Natural killer cell (primary cell): ENCODE results near the gene ZW10. TPM values are rescaled to one million over a fixed set of nuclear protein-coding genes. Genes with fewer than 3 reads are reported as not detected.
"Not testable (repeated sequence)": the region's sequence is repeated elsewhere in the genome, so short reads cannot be mapped to it uniquely, and the experiment has no call there.

ENCODE experiments used
- ATAC-seq, 3 donors: fragments of 150-1000 bp in 2 of 3; fragments of 200-7000 bp in 1 of 3; cut with Tn5 transposase; 1 replicate in 1 of 3; 2 replicates in 2 of 3; pipeline ENCODE4 v1.10.0; 2021; ENCODE audit warnings: mild to moderate bottlenecking in 2 of 3, moderate library complexity in 2 of 3
- DNase-seq, 2 donors: peaks; one replicate each; pipeline versions ENCODE4 v3.0.0 to v3.0.0-alpha.2; 2013 to 2021; ENCODE audit warnings: mixed read lengths in 1 of 2
- H3K27ac ChIP-seq: one replicate; pipeline ENCODE4 v1.5.1; 2013; ENCODE audit warnings: mild to moderate bottlenecking, low read length
- H3K27me3 ChIP-seq: one replicate; pipeline ENCODE4 v1.6.1; 2013; ENCODE audit warnings: low read length; ENCODE audit not compliant: control insufficient read depth, insufficient read depth
- H3K36me3 ChIP-seq: one replicate; pipeline ENCODE4 v1.6.1; 2013; ENCODE audit warnings: low read length; ENCODE audit not compliant: control insufficient read depth, insufficient read depth
- H3K4me1 ChIP-seq: one replicate; pipeline ENCODE4 v1.6.1; 2013; ENCODE audit warnings: low read length; ENCODE audit not compliant: control insufficient read depth, insufficient read depth
- H3K4me3 ChIP-seq: one replicate; pipeline ENCODE4 v1.5.1; 2013; ENCODE audit warnings: low read length
- H3K9me3 ChIP-seq: one replicate; pipeline ENCODE4 v1.6.1; 2013; ENCODE audit warnings: low read length; ENCODE audit not compliant: control insufficient read depth, insufficient read depth
- H3K27ac Mint-ChIP-seq, 2 donors: one replicate each; pipeline ENCODE4 v1.8.0; 2022; ENCODE audit warnings: mild to moderate bottlenecking in 2 of 2, mixed read lengths in 2 of 2, moderate library complexity in 1 of 2
- H3K27me3 Mint-ChIP-seq, 2 donors: one replicate each; pipeline ENCODE4 v1.8.0; 2022; ENCODE audit warnings: low read depth in 2 of 2, mixed read lengths in 2 of 2
- H3K36me3 Mint-ChIP-seq: one replicate; pipeline ENCODE4 v1.8.0; 2022; ENCODE audit warnings: mixed read lengths
- H3K4me1 Mint-ChIP-seq, 2 donors: one replicate each; pipeline ENCODE4 v1.8.0; 2022; ENCODE audit warnings: mixed read lengths in 2 of 2
- H3K4me3 Mint-ChIP-seq: one replicate; pipeline ENCODE4 v1.8.0; 2022; ENCODE audit warnings: mild to moderate bottlenecking, moderate library complexity, mixed read lengths
- H3K9me3 Mint-ChIP-seq, 2 donors: one replicate each; pipeline ENCODE4 v1.8.0; 2022; ENCODE audit warnings: mixed read lengths in 2 of 2
- WGBS: methylation state at CpG from one replicate; pipeline ENCODE4 v1.1.7; 2013; ENCODE audit warnings: missing lambda C conversion rate; ENCODE audit not compliant: insufficient coverage; 5-methylcytosine and 5-hydroxymethylcytosine counted together
- intact Hi-C: fragments of 100-400 bp; cut with micrococcal nuclease; formaldehyde crosslinking; loops from one replicate; pipeline ENCODE4 v1.14.2; 2022
- total RNA-seq, 4 donors: library from RNA; stranded (reverse); fragments of 120-200 nt in 1 of 4; gene quantifications; one replicate each; pipeline versions ENCODE4 v1.2.3 to v1.2.4, GENCODE V29; 2013 to 2022
- TF ChIP-seq, protein P1 (sequence below): fragments of 200-600 bp; IDR thresholded peaks from one replicate; pipeline ENCODE4 v1.8.0; 2022; ENCODE audit warnings: antibody characterized with exemption

ZW10 gene
- total RNA-seq, 3 donors from 2014 or later (not counting 1 experiment from before 2014, with no cell fraction given) = 5.8 to 9.6 (median 6.6) TPM

DNA sequence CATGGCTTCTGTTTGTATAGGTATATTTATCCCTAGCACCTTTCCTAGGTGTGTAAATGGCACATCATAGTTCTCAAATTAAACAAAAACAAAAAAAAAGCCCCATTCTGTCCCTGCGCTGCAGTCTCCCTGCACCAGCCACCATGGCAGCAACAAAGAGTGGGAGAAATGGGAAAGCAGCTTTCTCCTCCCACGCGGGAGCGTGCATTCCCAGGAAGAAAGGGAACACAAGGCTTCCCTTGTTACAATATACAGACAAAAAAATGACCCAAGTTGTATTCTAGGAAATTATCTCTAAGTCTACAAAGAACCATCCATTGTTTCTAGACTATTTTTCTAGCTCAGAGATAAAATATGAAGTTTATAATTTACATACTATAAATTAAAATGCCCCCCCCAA is 51.3 kb downstream of the ZW10 start:
- Mint-ChIP-seq H3K27ac (no peak overlapping the region), H3K4me3 (no peak overlapping the region), H3K36me3 (no peaks in the 10 kb centered on the region), H3K27me3 (no peaks in the 10 kb centered on the region), H3K9me3 (no peaks in the 10 kb centered on the region), H3K4me1 (no peaks in the 10 kb centered on the region)
- H3K36me3 ChIP-seq = no peaks in the 10 kb centered on the region
- no peaks in the 10 kb centered on the region for H3K4me1 ChIP-seq
- H3K27ac ChIP-seq = no peak overlapping the region
- H3K4me3 ChIP-seq = no peak overlapping the region
- H3K27me3 ChIP-seq = no peaks in the 10 kb centered on the region
- no peak for ATAC-seq
- intact Hi-C loops = no loop called here
- no peak for DNase-seq
- no peaks in the 10 kb centered on the region for H3K9me3 ChIP-seq
- 93% methylated on average over 4 of the region's 4 CpGs for WGBS
- TF ChIP-seq, protein P1, sequence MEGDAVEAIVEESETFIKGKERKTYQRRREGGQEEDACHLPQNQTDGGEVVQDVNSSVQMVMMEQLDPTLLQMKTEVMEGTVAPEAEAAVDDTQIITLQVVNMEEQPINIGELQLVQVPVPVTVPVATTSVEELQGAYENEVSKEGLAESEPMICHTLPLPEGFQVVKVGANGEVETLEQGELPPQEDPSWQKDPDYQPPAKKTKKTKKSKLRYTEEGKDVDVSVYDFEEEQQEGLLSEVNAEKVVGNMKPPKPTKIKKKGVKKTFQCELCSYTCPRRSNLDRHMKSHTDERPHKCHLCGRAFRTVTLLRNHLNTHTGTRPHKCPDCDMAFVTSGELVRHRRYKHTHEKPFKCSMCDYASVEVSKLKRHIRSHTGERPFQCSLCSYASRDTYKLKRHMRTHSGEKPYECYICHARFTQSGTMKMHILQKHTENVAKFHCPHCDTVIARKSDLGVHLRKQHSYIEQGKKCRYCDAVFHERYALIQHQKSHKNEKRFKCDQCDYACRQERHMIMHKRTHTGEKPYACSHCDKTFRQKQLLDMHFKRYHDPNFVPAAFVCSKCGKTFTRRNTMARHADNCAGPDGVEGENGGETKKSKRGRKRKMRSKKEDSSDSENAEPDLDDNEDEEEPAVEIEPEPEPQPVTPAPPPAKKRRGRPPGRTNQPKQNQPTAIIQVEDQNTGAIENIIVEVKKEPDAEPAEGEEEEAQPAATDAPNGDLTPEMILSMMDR = no peak

DNA sequence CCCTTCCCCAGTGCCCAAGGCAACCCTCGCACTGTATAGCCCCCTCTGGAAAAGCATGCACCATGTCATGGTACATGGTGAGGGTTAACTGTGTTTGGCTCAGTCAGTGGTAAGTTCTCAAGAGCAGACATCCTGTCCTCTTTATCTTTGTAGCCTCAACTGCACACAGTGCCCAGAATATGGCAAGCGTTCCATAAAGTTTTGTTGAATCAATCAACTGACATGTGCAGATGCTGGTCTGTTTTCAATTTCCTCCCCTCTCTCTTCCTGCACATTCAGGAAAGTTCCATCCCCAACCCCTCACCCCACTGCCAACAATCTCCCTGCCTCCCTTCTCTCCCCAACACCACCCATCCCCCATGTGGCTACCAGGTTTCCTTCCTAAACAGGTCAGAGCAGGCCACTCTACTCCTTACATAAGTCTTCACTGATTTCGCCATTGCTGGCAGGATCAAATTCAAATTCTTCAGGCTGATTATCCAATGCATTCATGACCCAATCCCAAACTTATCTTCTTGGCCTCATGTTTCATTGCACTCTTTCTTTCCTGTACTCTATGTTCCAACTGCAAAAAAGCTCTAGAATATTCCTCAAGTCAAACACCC is 51.9 kb downstream of the ZW10 start:
- H3K27ac Mint-ChIP-seq = no peak overlapping the region
- H3K4me1 Mint-ChIP-seq = no peaks in the 10 kb centered on the region
- no peaks in the 10 kb centered on the region for H3K27me3 Mint-ChIP-seq
- H3K9me3 ChIP-seq = no peaks in the 10 kb centered on the region
- H3K27ac ChIP-seq = no peak overlapping the region
- TF ChIP-seq, protein P1 = no peak
- no peaks in the 10 kb centered on the region for H3K27me3 ChIP-seq
- H3K36me3 ChIP-seq = no peaks in the 10 kb centered on the region
- no peak overlapping the region for H3K4me3 Mint-ChIP-seq
- ATAC-seq (no peak), DNase-seq (no peak)
- intact Hi-C loops = no loop called here
- no peaks in the 10 kb centered on the region for H3K4me1 ChIP-seq
- no peak overlapping the region for H3K4me3 ChIP-seq
- H3K36me3 Mint-ChIP-seq = no peaks in the 10 kb centered on the region
- H3K9me3 Mint-ChIP-seq = no peaks in the 10 kb centered on the region
- WGBS = 99% methylated on average over 3 of the region's 3 CpGs

DNA sequence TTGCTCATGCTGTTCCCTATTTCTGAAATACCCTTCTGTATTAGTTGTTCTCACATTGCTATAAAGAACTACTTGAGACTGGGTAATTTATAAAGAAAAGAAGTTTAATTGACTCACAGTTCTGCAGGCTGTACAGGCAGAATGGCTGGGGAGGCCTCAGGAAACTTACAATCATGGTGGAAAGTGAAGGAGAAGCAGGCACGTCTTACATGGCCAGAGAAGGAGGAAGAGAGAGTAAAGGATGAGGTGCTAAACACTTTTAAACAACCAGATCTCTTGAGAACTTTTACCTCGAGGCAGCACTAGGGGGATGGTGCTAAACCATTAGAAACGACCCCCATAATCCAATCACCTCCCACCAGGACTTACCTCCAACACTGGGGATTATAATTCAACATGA is 53.0 kb downstream of the ZW10 start:
- DNase-seq, H3K4me1 Mint-ChIP-seq, H3K27ac Mint-ChIP-seq, H3K4me1 ChIP-seq, H3K27me3 ChIP-seq, H3K4me3 ChIP-seq, ATAC-seq, H3K36me3 Mint-ChIP-seq, H3K4me3 Mint-ChIP-seq, H3K27ac ChIP-seq, intact Hi-C loops, H3K9me3 Mint-ChIP-seq, H3K27me3 Mint-ChIP-seq, H3K36me3 ChIP-seq, H3K9me3 ChIP-seq: not testable (repeated sequence)
- 90% methylated on average over 2 of the region's 3 CpGs for WGBS

DNA sequence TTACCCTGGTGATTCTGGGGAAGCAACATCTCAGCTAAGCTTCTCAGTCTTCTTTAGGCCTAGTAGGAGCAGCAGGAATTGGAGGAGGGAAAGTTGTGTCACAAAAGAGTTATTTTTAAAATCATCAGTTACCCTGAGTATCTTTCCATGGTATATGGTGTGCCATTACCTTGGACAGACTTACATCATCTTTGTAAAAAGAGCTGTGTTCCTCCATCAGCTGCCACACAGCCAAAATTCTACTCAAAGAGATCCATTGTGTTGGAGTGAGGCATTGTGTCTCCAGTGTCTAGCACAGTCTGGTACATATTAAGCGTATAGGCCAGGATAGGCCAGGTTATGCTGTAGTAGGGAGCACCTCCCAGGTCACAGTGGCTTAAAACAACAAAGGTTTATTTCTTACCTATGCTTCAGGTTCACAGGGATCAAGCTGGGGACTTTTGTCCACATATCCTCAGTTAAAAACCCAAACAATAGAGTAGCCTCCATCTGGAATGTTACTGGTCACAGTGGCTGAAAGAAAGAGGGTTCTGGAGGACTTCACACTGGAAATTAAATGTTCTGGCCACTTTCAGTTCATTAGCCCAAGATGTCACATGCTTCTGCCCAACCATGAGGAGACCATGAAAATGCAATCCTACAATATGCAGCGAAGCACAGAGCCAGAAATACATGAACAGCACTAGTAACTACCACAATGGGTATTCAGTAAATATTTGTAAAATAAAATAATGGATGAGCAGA is 57.4 kb downstream of the ZW10 start:
- Histone ChIP-seq H3K27ac (no peak overlapping the region), H3K4me1 (no peaks in the 10 kb centered on the region), H3K4me3 (no peak overlapping the region), H3K9me3 (no peaks in the 10 kb centered on the region), H3K36me3 (no peaks in the 10 kb centered on the region), H3K27me3 (no peaks in the 10 kb centered on the region)
- Mint-ChIP-seq H3K4me1 (no peaks in the 10 kb centered on the region), H3K36me3 (no peaks in the 10 kb centered on the region), H3K27ac (no peak overlapping the region), H3K9me3 (no peaks in the 10 kb centered on the region), H3K4me3 (no peak overlapping the region), H3K27me3 (no peaks in the 10 kb centered on the region)
- intact Hi-C loops = no loop called here
- TF ChIP-seq, protein P1 = no peak
- DNase-seq (no peak), ATAC-seq (no peak)
- 93% methylated on average over 1 of the region's 2 CpGs for WGBS
